HG03432 (cell line): ENCODE results near the gene SLC12A6.
"Not testable (repeated sequence)": the region's sequence is repeated elsewhere in the genome, so short reads cannot be mapped to it uniquely, and the experiment has no call there.

Experiments used
- ATAC-seq: cut with Tn5 transposase; IDR thresholded peaks from one replicate; pipeline ENCODE4 v1.9.1; 2021; ENCODE audit warnings: mild to moderate bottlenecking, moderate library complexity; ENCODE audit not compliant: unreplicated experiment

The SLC12A6 gene

DNA sequence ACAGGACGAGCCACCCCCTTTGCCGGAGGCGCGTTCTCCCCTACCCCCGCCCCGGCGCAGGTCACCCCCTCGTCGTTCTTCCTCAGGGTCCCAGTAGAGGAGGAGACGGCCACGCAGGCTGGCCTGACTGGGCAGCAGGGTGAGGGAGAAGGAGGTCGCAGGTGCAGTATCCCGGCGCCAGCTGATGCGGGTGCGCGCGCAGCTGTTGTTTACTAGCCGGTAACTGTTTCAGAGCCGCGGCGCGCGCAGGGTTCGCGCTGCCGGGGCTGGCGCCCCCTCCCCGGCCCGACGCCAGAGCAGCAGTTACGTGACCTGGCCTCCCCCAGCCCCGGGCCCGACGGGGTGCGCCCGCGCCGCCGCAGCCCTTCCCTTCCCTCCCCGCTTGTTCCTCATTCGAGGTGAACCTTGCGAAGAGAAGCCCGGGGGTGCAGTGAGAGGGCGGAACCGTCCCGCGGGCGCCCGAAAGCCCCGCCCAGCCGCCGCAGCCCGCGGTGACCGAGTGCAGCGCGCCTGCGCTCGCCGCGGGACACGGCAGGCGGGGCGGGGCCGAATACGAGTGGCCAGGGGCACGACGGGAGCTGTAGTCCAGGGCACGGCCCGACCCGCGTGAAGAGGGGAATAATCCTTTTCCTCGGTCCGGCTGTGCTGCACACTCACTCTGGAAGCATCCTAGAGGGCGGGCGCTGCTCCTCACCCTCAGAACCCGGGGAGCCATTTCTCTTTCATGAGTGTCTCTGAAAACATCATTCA, at the start of gene SLC12A6:
Gene SLC12A6 (minus strand): TSS at position 225 of the 750 bp plus-strand sequence. CDS start 1,101 bp downstream, outside the sequence.
- ATAC-seq, result peak; percentile 79

DNA sequence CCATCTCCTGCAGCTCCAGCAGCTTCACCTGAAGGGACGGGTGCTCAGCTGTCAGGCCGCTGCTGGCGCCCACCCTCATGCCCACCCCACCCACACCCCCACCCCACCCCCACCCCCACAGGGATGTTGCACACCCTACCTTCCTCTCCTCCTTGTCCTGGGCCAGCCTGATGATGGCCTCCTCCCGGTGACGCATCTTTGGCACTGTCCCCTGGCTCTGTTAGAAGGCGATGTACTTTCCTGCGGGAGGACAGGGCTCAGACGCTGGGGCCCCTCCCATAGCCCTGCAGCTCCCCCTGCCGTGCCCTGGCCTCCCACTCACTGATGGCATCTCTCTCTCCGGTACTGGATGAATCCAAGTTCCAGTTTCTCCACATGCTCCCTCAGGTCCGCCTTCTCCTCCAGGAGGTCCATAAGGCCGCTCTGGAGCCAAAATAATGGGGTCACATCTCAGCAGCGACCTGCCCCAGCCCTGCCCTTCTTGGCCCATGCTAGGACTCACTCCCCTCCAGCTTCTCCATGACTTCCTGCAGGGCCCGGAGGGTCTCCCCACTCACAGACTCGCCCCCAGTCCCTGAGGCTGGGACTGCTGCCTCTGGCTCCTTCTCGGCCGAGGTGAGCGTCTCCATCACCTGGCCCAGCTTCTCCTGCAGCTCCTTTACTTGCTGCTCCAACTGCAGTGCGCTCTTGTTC, 44.4 kb upstream of the SLC12A6 start:
- not testable (repeated sequence) for ATAC-seq

DNA sequence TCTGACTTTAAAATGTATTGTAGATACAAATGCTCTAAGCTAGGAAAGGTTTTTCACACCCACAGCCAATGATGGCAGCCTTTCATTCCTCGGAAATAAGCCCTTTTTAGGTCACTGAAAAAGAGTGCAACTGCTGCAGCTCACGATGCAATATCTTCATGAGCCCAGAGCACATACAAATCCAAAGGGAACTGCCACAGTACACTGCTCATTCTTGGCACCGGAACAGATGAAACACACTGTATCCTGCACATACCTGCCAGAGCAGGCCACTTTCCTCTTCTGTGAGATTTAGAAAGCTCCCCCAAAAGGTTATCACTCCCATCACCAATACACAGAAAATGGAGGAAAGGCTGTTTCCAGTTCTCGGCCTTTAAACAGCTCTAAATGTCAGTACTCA, 42.9 kb upstream of the SLC12A6 start:
- not testable (repeated sequence) for ATAC-seq

DNA sequence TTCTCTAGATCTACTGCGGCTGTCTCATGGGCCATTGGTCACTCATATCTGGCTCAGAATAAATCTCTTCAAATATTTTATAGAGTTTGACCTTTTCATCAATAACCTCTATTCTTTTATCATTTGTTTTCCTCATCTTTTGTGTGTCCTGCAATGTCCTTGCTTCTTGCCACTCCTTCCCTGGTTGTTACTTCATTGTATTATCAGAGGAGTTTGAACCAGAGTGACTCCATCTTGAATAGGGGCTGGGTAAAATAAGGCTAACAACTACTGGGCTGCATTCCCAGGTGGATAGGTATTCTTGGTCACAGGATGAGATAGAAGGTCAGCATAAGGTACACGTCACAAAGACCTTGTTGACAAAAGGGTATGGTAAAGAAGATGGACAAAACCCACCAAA, 39.3 kb upstream of the SLC12A6 start:
- ATAC-seq, result no peak

DNA sequence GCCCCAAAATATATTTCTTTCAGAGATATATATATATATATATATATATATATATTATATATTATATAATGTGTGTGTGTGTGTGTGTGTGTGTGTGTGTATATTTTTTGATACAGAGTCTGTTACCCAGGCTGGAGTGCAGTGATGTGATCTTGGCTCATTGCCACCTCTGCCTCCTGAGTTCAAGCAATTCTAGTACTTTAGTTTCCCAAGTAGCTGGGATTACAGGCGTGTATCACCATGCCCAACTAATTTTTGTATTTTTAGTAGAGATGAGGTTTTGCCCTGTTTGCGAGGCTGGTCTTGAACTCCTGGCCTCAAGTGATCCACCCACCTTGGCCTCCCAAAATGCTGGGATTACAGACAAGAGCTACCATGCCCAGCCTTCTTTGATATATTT, 38.0 kb upstream of the SLC12A6 start:
- not testable (repeated sequence) for ATAC-seq

DNA sequence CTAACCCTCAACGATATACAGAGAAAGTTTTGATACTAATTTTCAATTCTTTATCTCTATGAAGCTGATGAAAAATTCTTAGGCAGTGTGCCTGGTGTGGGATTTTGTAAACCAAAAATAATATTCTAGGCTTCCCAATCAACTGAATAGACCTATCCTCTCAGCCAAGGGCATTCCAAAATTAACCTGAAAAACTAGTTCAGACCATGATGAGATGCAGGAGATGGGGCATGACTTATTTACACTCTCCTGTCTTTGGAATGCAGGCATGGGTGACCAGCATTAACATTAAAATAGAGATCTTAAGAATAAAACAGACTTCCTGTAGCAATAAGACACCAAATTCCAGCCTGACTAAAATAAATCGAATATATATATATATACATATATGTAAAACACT, 37.2 kb upstream of the SLC12A6 start:
- ATAC-seq, result no peak

DNA sequence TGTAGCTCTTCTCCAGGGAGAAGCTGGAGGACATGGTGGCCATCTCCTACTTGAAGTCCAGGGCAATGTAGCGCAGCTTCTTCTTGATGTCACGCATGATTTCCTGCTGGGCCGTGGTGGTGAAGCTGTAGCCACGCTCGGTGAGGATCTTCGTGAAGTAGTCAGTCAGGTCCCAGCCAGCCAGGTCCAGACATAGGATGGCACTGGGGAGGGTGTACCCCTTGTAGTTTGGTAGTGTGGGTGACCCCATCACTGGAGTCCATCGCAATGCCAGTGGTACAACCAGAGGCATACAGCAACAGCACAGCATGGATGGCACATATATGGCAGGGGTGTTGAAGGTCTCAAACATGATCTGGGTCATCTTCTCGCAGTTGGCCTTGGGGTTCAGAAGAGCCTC, 36.4 kb upstream of the SLC12A6 start:
- no peak for ATAC-seq

DNA sequence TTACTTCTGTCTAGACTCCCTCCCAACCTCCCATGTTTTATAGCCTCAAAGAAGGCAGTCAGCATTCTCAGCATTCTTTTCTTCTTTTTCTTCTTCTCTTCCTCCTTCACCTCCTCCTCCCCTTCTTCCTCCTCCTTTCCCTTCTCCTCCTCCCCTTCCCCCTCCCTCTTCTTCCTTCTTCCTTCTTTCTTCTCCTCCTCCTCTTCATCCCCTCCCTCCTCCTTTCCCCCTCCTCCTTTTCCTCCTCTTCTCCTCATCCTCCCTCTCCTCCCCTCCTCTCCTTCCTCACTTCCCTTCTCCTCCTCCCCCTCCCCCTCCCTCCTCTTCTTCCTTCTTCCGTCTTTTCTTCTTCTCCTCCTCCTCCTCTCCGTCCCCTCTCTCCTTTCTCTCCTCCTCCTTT, 33.1 kb upstream of the SLC12A6 start:
- ATAC-seq, result no peak

DNA sequence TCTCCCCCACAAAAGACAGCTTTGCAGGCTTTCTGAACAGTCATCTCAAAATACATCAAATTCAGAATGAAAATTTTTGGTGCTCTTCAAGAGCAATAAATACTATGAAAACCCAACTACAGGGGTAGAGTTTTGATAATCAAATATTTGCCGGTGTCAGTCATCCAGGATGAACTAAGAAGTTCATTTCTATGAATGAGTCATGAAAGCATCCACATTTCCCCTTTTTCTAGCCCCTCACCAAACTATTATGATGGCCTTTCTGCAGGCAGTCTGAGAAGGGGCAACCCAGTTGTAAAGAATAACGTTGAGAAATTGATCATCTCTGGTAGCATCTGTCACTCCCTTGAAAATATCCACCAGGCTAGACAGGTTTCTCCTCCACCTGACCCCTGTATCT, 32.5 kb upstream of the SLC12A6 start:
- ATAC-seq, result no peak

DNA sequence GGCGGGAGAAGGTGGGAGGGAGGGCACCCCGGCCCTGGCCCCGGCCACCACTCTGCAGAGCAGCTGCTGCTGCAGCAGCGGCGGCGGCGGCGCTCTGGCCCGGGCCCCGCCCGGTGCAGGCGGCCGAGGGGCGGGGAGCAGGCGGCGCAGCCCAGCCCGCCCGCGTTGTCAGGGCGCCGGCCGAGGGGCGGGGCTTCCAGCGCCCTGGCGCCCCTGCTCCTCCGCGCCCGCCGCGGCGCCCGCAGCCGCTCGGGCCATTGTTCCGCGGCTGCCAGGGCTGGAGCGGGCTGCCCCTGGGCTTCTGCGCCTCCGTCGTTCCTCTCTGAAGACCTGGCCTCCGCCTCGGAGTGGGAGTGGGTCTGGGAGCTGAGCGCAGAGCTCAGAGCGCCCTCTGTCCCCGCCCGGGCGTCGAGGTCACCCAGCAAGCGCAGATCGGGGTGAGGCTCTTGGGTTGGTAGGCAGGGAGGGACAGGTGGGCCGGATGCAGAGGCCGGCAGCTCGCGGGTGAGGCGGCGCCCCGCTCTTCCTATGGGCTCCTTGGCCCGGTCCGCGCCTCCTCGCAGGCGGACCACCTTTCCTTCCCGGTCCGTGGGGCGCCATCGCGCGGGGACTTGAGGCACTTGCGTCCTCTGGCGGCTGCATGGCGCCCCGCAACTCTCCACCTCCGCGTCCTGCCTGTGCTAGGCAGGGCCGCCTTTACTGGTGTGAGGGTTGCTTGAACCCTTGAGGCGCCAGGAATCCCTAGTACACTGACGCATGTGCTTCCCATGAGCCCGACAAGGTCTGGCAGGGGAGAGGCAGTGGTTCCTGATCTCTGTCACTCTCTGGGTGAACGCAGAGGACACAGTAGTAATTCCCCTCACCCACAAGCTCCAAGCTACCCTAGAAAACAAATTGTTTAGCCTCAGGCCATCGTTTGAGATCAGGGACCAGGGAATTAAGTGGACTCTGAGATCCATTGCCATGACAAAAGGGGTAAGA, 29.8 kb upstream of the SLC12A6 start, which contains the start of gene LPCAT4:
Gene LPCAT4 (minus strand): TSS at position 96 of the 981 bp plus-strand sequence. CDS start 96 bp downstream, outside the sequence.
- peak; percentile 85 for ATAC-seq

DNA sequence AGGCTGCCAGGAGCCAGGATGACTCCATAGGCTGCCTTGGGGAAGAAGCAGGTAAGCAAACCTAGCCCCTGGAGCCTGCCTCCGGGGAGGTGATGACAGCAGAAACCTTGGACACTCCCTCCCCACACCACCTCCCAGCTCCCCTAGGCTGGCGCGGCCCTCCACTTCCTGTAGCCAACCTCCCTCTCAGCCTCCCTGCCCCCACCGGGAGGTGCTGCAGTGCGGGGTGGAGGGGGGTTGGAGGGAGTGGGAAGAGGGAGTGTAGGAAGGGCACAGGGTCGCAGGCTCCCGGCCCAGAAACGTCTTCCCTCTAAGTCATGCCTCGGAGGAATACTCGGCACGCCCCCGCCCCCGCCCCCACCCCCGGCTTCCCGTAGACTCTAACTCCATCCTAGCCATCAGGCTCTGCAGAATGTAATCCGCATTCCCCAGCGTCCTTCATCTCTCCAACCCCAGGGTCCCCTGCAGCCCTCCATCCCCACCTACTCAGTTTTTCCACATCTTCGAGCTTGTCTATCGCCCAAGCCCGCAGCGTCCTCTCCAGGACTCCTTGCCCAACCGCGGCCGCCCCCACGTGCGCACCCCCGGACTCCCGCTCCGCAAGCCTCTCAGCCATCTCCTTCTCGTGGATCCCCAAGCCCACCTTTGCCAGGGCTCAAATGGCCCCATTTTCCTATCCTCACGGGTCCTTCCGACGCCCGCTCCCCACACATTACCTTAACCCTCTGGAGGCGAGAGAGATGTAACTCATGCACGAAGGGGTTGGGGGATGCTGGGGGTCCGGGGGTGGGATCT, 28.9 kb upstream of the SLC12A6 start:
- peak; percentile 19 for ATAC-seq

DNA sequence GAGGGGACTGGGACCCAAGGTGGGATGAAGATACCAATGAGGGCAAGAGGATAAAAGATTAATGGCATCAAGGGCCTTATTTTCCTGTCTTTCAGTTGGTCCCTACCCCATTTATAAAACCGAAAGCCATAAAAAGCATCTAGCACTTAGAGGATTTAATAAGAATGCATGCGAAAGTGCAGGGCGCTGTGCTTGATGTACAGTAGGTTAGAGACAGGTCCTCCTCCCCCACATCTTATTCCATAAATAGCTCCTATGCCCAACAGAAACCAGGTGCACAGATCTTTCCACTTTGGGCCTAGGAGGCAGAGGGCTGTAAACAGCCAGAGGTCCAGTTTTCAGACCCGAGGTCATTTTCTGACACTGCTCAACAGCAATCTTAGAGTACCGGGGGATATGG, 28.3 kb upstream of the SLC12A6 start:
- no peak for ATAC-seq

DNA sequence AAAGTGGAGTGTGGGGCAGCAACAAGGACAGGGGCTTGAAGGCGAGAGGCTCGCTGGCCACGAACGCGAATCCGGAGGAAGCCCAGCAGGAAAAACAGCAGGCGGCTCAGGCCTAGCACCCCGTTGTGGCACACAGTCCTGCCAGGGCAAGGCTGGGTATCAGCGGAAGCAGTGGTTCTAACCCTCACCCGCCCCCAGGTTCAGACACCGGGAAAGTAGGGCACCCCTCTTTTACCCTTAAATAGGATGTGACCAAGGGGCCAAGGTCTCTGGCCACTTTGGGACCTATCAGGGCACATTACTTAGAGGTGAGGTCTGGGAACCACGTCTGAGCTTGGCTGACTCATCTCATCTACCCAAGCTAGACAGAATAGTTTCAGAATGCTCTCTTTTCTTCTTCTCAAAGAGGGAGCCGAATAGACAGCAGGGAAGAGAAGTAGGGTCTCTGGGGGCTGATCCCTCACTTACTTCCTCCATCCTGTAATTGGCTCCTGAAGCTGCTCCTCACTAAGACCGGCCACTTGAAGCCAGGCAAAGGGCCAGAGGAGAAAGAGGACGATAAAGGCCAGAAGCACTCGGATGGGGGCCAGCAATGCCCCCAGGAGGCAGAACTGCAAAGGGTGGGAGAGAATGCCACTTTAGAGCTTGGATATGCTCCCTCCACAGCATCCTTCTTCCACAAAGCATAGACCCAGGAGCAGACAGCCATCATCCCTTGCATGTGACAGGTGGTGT, 27.7 kb upstream of the SLC12A6 start:
- no peak for ATAC-seq

DNA sequence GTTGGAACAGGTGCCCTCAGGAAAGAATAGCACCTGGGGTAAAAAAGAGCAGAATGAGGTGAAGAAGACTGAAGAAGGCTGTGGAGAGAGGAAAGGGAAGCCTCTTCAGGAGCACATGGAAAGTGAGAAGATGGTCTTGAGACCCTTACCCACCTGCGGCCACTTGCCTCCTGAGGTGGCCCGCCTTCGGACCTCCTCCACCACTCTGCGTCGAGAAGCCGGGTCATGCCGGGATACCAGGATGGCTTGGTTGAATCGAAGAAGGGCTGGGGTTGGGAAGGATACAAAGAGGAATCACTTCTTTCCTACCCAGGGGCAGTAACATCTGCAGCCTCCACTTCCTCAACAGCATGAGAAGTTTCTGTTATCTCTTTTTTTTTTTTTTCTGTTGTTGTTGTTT, 26.5 kb upstream of the SLC12A6 start:
- ATAC-seq, result no peak

DNA sequence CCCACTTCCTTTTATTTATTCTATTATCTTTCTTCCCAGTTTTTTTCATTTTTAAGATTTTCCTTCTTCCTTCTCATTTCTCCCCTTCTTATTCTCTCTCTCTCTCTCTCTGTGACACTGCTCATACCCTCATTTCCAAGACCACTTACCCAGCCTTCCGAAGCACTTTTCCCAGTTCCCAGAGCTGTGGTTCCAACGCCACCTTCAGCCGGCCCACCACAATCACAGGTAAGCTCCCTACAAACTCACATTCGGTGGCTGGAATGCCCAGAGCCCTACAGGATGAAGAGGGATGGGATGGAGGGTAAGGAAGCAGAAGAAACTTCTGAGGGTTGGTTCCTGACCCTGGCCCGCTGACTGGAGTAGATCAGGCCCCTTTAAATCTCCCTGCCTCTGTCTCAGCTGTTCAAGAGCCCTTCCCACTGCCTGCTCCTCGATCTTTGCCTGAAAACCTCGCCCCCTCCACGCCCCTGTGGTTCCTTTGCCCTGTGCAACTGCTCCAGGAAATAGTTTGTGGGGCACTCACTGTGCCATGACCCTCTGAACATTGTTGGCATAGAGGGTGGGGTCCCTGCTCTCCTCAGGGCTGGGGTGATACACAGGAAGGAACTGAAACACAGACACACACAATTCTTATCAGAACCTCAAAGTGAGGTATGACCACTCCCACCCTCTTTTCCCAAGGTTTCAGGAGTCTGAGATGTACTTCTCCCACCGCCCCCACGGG, 24.6 kb upstream of the SLC12A6 start:
- no peak for ATAC-seq

DNA sequence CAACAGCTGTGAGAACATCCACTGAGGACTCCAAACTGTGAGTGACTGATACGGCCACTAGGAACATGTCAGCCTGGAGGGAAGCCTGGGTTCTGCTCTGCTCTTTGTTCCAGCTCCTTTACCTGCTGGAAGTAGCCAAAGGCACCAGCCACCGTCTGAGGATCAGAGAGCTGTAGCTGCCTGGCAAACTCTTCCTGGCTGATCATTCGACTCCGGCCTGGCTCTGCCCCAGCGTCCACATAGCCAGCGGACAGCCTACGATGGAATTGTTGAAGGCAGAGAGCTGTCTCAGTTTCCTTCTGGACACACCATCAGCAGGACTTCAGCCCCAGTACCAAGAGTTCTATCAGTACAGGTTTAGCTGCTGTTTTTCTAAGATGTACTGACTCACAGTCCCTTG, 23.7 kb upstream of the SLC12A6 start:
- ATAC-seq, result no peak

DNA sequence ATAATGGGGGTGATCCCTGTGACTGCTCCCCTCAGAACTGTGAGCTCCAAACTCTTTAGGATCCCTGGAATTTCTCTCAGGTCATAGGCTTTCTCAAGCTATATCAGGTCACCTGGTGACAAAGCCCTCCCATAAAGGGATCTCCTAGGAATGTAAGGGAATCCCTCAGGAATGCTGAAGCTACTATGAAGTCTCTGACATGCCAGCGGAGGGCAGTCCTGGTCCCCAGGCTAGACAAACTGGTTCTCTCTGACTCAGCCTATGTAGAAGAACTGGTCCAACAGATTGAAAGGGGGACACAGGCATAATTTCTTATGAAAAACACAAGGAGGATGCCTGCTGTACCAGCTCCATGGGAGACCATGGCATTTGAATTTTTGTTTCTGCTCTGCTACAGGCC, 22.7 kb upstream of the SLC12A6 start:
- ATAC-seq, result no peak

DNA sequence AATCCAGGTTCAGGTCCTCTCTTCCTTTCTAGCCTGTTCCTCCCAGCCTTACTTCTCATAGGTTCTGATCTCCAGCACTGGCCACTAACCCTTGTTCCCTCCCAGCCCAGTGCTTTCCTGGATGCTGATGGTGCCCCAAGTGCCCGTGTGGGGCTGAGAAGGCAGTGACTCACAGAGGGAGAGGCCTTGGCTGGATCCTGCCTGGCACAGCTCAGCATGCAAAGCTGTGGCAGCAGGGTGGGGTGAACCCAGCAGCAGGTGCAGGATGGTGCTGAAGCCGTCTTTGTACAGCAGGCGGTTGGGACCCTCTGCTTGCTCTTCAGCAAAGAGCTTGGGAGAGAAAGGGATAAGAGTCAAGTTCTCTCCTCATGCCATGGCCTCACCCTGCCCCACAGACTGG, 21.8 kb upstream of the SLC12A6 start:
- no peak for ATAC-seq

DNA sequence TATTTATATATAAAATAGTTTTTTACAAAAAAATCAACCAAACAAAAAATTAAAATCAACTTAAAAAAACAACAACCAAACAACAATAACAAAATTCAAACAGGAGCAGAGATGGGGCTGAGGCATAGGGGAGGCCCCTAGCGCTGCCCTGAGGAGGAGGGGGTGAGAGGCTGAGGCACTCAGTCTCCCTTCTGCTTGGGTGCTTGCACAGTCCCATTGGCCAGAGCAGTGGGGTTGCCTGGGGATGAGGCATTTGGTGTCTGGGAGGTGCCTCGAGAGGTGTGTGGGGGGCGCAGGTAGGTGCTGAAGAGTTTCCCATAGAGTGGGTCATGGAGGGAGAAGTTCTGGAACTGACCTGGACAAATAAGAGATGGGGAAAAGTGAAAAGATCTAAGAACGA, 21.4 kb upstream of the SLC12A6 start:
- no peak for ATAC-seq
